Ishikawa (cell line): ENCODE data around the gene APBB2.

Source experiments
- CEBPB ChIP-seq: IDR thresholded peaks from 2 replicates; pipeline ENCODE4 v1.6.1; 2012
- CREB1 ChIP-seq: IDR thresholded peaks from 2 replicates; pipeline ENCODE4 v1.6.1; 2012; ENCODE audit warnings: low read depth
- EGR1 ChIP-seq: IDR thresholded peaks from 2 replicates; pipeline ENCODE4 v1.6.1; 2012
- EP300 ChIP-seq: IDR thresholded peaks from 2 replicates; pipeline ENCODE4 v1.6.1; 2012; ENCODE audit warnings: borderline replicate concordance
- FOXM1 ChIP-seq: IDR thresholded peaks from 2 replicates; pipeline ENCODE4 v1.6.1; 2012; ENCODE audit warnings: low read depth, borderline replicate concordance
- MAX ChIP-seq: IDR thresholded peaks from 2 replicates; pipeline ENCODE4 v1.6.1; 2012
- NFIC ChIP-seq: IDR thresholded peaks from 2 replicates; pipeline ENCODE4 v1.6.1; 2012
- RAD21 ChIP-seq: IDR thresholded peaks from 2 replicates; pipeline ENCODE4 v1.6.1; 2012; ENCODE audit warnings: low read depth
- REST ChIP-seq: IDR thresholded peaks from 2 replicates; pipeline ENCODE4 v1.6.1; 2012; ENCODE audit warnings: low read depth, mild to moderate bottlenecking
- TAF1 ChIP-seq: IDR thresholded peaks from 2 replicates; pipeline ENCODE4 v1.6.1; 2012; ENCODE audit warnings: low read depth, mild to moderate bottlenecking
- TCF12 ChIP-seq: IDR thresholded peaks from 2 replicates; pipeline ENCODE4 v1.6.1; 2012; ENCODE audit warnings: low read depth
- TEAD4 ChIP-seq: IDR thresholded peaks from 2 replicates; pipeline ENCODE4 v1.6.1; 2012
- USF1 ChIP-seq: IDR thresholded peaks from 2 replicates; pipeline ENCODE4 v1.6.1; 2012
- YY1 ChIP-seq: IDR thresholded peaks from 2 replicates; pipeline ENCODE4 v1.6.1; 2012; ENCODE audit warnings: low read depth
- ZBTB7A ChIP-seq: IDR thresholded peaks from 2 replicates; pipeline ENCODE4 v1.6.1; 2012; ENCODE audit warnings: low read depth

The APBB2 gene

GRCh38 chr4:40991908-40992307, 222.4 kb downstream of the APBB2 start:
- TF ChIP-seq RAD21 (no peak), CEBPB (no peak), NFIC (no peak), USF1 (no peak), FOXM1 (no peak), TEAD4 (no peak), REST (no peak)

- TF ChIP-seq REST = no peak
- TF ChIP-seq CEBPB = no peak
- no peak for TF ChIP-seq YY1
- TF ChIP-seq NFIC = no peak
- no peak for TF ChIP-seq EGR1
- no peak for TF ChIP-seq TCF12
- no peak for TF ChIP-seq RAD21
- TF ChIP-seq CREB1 = no peak
- TF ChIP-seq TEAD4 = no peak
- no peak for TF ChIP-seq FOXM1
- TF ChIP-seq ZBTB7A = no peak
- no peak for TF ChIP-seq TAF1
- no peak for TF ChIP-seq USF1
These were observed 223.5 kb downstream of the APBB2 start for GRCh38 chr4:40990899-40991265.

- TF ChIP-seq TCF12 (no peak), ZBTB7A (no peak), YY1 (no peak)
These were observed 224.0 kb downstream of the APBB2 start for GRCh38 chr4:40990236-40990898.

GRCh38 chr4:40987151-40987550, 227.2 kb downstream of the APBB2 start:
- TF ChIP-seq TCF12 (no peak), CEBPB (no peak), USF1 (no peak), TEAD4 (no peak), RAD21 (no peak), YY1 (no peak), NFIC (no peak), REST (no peak), CREB1 (no peak)

GRCh38 chr4:40986375-40986774, 228.0 kb downstream of the APBB2 start:
- TF ChIP-seq RAD21 (no peak), MAX (no peak), EP300 (no peak), USF1 (no peak), TCF12 (no peak), TEAD4 (no peak)
